ENCODE measurements around the gene ATXN7L1.
"Not testable (repeated sequence)": the region's sequence is repeated elsewhere in the genome, so short reads cannot be mapped to it uniquely, and the experiment has no call there.

Gene ATXN7L1

GRCh38 chr7:105744258-105744657, 132.1 kb downstream of the ATXN7L1 start:
- no peak for DNase-seq (ENCODE audit: low spot score)

- DNase-seq (ENCODE audit: low spot score): no peak
Observed at GRCh38 chr7:105743351-105744090, 132.9 kb downstream of the ATXN7L1 start.

- no peak for DNase-seq (ENCODE audit: low spot score)
Observed at GRCh38 chr7:105742787-105743186, 133.6 kb downstream of the ATXN7L1 start.

GRCh38 chr7:105741982-105742381, 134.4 kb downstream of the ATXN7L1 start:
- DNase-seq (ENCODE audit: low spot score): no peak

- no peak for DNase-seq (ENCODE audit: low spot score)
Observed at GRCh38 chr7:105738133-105738532, 138.3 kb downstream of the ATXN7L1 start.

GRCh38 chr7:105734233-105734632, 142.2 kb downstream of the ATXN7L1 start:
- no peak for DNase-seq (ENCODE audit: low spot score)

GRCh38 chr7:105731042-105731441, 145.4 kb downstream of the ATXN7L1 start:
- DNase-seq (ENCODE audit: low spot score): no peak

- DNase-seq (ENCODE audit: low spot score): no peak
Observed at GRCh38 chr7:105728028-105728427, 148.4 kb downstream of the ATXN7L1 start.

GRCh38 chr7:105724688-105725087, 151.7 kb downstream of the ATXN7L1 start:
- DNase-seq (ENCODE audit: low spot score): no peak

GRCh38 chr7:105723572-105723971, 152.8 kb downstream of the ATXN7L1 start:
- no peak for DNase-seq (ENCODE audit: low spot score)

GRCh38 chr7:105721571-105722104, 154.8 kb downstream of the ATXN7L1 start:
- DNase-seq (ENCODE audit: low spot score): no peak

GRCh38 chr7:105719919-105720318, 156.5 kb downstream of the ATXN7L1 start:
- no peak for DNase-seq (ENCODE audit: low spot score)

- no peak for DNase-seq (ENCODE audit: low spot score)
Observed at GRCh38 chr7:105719395-105719794, 157.0 kb downstream of the ATXN7L1 start.

GRCh38 chr7:105718511-105718925, 157.9 kb downstream of the ATXN7L1 start:
- no peak for DNase-seq (ENCODE audit: low spot score)

- DNase-seq (ENCODE audit: low spot score): no peak
Observed at GRCh38 chr7:105715528-105715927, 160.9 kb downstream of the ATXN7L1 start.

GRCh38 chr7:105713488-105714465, 162.6 kb downstream of the ATXN7L1 start:
- DNase-seq (ENCODE audit: low spot score): peak; percentile 72

- no peak for DNase-seq (ENCODE audit: low spot score)
Observed at GRCh38 chr7:105712877-105713276, 163.5 kb downstream of the ATXN7L1 start.

- DNase-seq (ENCODE audit: low spot score): no peak
Observed at GRCh38 chr7:105711726-105712402, 164.5 kb downstream of the ATXN7L1 start.

- DNase-seq (ENCODE audit: low spot score): not testable (repeated sequence)
Observed at GRCh38 chr7:105710720-105711119, 165.7 kb downstream of the ATXN7L1 start.

- no peak for DNase-seq (ENCODE audit: low spot score)
Observed at GRCh38 chr7:105708763-105709080, 167.7 kb downstream of the ATXN7L1 start.

- no peak for DNase-seq (ENCODE audit: low spot score)
Observed at GRCh38 chr7:105707967-105708762, 168.2 kb downstream of the ATXN7L1 start.

All from AG20443 (cell line).